GM19328 (cell line): ENCODE results near the gene TSPAN18.

ENCODE experiments used
- ATAC-seq: cut with Tn5 transposase; IDR thresholded peaks from one replicate; pipeline ENCODE4 v1.9.1; 2021; ENCODE audit warnings: mild to moderate bottlenecking, moderate library complexity; ENCODE audit not compliant: unreplicated experiment

TSPAN18 gene

GRCh38 chr11:44726283-44727113, at the start of gene TSPAN18:
TSS of gene TSPAN18 (plus strand) at chr11:44726962. CDS start at chr11:44906417, 179,455 bp downstream.
- peak; percentile 74 for ATAC-seq

GRCh38 chr11:44680982-44681597, 45.7 kb upstream of the TSPAN18 start:
- ATAC-seq, result no peak

GRCh38 chr11:44681698-44682097, 45.1 kb upstream of the TSPAN18 start:
- no peak for ATAC-seq

- no peak for ATAC-seq
Measured at GRCh38 chr11:44684859-44685281, 41.9 kb upstream of the TSPAN18 start.

- no peak for ATAC-seq
Measured at GRCh38 chr11:44687388-44687787, 39.4 kb upstream of the TSPAN18 start.

- no peak for ATAC-seq
Measured at GRCh38 chr11:44689265-44689664, 37.5 kb upstream of the TSPAN18 start.

- ATAC-seq, result no peak
Measured at GRCh38 chr11:44690651-44691050, 36.1 kb upstream of the TSPAN18 start.

- no peak for ATAC-seq
Measured at GRCh38 chr11:44692460-44692859, 34.3 kb upstream of the TSPAN18 start.

GRCh38 chr11:44693654-44694119, 33.1 kb upstream of the TSPAN18 start:
- no peak for ATAC-seq

- ATAC-seq, result no peak
Measured at GRCh38 chr11:44694443-44694842, 32.3 kb upstream of the TSPAN18 start.

GRCh38 chr11:44695169-44695833, 31.5 kb upstream of the TSPAN18 start:
- no peak for ATAC-seq

- ATAC-seq, result no peak
Measured at GRCh38 chr11:44698252-44698912, 28.4 kb upstream of the TSPAN18 start.

GRCh38 chr11:44699497-44700408, 27.0 kb upstream of the TSPAN18 start:
- no peak for ATAC-seq

GRCh38 chr11:44701276-44701675, 25.5 kb upstream of the TSPAN18 start:
- ATAC-seq, result no peak

GRCh38 chr11:44702889-44703288, 23.9 kb upstream of the TSPAN18 start:
- no peak for ATAC-seq

- ATAC-seq, result no peak
Measured at GRCh38 chr11:44707094-44707493, 19.7 kb upstream of the TSPAN18 start.

- no peak for ATAC-seq
Measured at GRCh38 chr11:44708009-44708408, 18.8 kb upstream of the TSPAN18 start.

- ATAC-seq, result no peak
Measured at GRCh38 chr11:44708523-44709280, 18.1 kb upstream of the TSPAN18 start.

GRCh38 chr11:44709281-44709562, 17.5 kb upstream of the TSPAN18 start:
- ATAC-seq, result no peak

- no peak for ATAC-seq
Measured at GRCh38 chr11:44709966-44710365, 16.8 kb upstream of the TSPAN18 start.
